ENCODE data around the gene FBXO42. TPM values are rescaled to one million over a fixed set of nuclear protein-coding genes. Genes with fewer than 3 reads are reported as not detected.

FBXO42 gene
- total and polyA plus RNA-seq, 12 donors = 14.0 to 44.9 (median 19.7) TPM

DNA sequence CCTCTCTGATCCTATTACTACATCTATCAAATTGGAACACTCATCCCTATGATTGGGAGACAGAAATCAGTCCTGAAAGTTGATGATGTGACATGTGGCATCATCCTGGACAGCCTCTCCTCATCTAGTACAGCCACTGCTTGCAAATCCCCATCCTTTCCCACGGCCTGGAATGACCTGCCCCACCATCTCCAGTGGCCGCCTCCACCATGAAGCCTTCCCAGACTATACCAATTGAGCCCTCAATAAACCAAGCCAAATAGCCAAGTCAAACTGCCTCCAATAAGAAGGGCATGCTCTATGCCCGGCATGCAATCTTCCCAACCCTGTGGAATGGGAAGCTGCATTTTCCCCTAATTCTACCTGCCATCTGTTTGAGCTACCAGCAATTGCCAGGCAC lies 139.3 kb downstream of the FBXO42 start:
- no peaks in the 10 kb centered on the region for H3K27me3 ChIP-seq
- no peak for DNase-seq
- no peak overlapping the region for H3K4me3 ChIP-seq
- H3K4me1 ChIP-seq (replicated peaks in 1 of 2) = peaks cover 12 to 24% of the 10 kb centered on the region in 2 donors
- no peaks in the 10 kb centered on the region for H3K9me3 ChIP-seq (replicated peaks in 1 of 3)
- H3K27ac ChIP-seq = no peak overlapping the region
- 72 to 86% (median 77%) methylated on average over 3 of the region's 3 CpGs for WGBS, 4 donors
- no peak for TF ChIP-seq POLR2A (IDR thresholded peaks at IDR 0.05)
- TF ChIP-seq, protein P1, sequence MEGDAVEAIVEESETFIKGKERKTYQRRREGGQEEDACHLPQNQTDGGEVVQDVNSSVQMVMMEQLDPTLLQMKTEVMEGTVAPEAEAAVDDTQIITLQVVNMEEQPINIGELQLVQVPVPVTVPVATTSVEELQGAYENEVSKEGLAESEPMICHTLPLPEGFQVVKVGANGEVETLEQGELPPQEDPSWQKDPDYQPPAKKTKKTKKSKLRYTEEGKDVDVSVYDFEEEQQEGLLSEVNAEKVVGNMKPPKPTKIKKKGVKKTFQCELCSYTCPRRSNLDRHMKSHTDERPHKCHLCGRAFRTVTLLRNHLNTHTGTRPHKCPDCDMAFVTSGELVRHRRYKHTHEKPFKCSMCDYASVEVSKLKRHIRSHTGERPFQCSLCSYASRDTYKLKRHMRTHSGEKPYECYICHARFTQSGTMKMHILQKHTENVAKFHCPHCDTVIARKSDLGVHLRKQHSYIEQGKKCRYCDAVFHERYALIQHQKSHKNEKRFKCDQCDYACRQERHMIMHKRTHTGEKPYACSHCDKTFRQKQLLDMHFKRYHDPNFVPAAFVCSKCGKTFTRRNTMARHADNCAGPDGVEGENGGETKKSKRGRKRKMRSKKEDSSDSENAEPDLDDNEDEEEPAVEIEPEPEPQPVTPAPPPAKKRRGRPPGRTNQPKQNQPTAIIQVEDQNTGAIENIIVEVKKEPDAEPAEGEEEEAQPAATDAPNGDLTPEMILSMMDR (IDR thresholded peaks at IDR 0.05) = no peak
- H3K36me3 ChIP-seq (replicated peaks in 1 of 2) = no peaks in the 10 kb centered on the region
- intact Hi-C loops (cut with DNase I) = no loop called here

- no peaks in the 10 kb centered on the region for H3K9me3 ChIP-seq (replicated peaks in 1 of 3)
- peaks cover 16 to 30% of the 10 kb centered on the region in 2 donors for H3K4me1 ChIP-seq (replicated peaks in 1 of 2)
- H3K27ac ChIP-seq = no peak within 1 kb of the TSS
- no peak within 1 kb of the TSS for H3K4me3 ChIP-seq
- no peak for TF ChIP-seq POLR2A (IDR thresholded peaks at IDR 0.05)
- TF ChIP-seq, protein P1 (IDR thresholded peaks at IDR 0.05) = no peak
- 35 to 55% (median 43%) methylated on average over 3 to 14 of the region's 14 CpGs for WGBS, 4 donors
- intact Hi-C loops (cut with DNase I) = no loop called here
- DNase-seq = no peak
- no peaks in the 10 kb centered on the region for H3K36me3 ChIP-seq (replicated peaks in 1 of 2)
- H3K27me3 ChIP-seq = no peaks in the 10 kb centered on the region
These were observed 139.9 kb downstream of the FBXO42 start, which contains the start of gene ARHGEF19 for GRCh38 chr1:16212251-16212961. Gene ARHGEF19 (minus strand): TSS chr1:16212652. CDS start chr1:16209054, 3,598 bp downstream.

- no peak for DNase-seq
- WGBS, 4 donors = 68 to 96% (median 91%) methylated on average over 5 to 6 of the region's 6 CpGs
- intact Hi-C loops (cut with DNase I) = no loop called here
These were observed 140.5 kb downstream of the FBXO42 start for GRCh38 chr1:16211824-16212223.

DNA sequence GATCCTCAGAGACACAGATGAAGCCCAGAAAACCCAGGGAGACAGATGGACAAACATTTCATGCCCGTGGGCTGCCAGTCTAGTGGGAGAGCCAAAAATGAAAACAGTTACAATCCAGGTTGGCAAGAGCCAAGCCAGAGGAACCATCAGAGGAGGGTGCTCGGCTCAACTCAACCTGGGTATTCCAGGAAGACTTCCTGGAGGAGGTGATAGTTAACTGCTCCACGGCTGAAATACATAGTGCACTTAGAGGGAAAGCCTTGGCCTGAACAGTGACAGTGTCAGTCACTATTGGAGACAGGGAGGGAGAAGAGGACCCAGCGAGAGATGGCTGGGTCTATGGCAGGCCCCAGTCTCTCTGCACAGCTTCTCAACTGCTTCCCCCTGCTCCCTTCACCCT lies 141.7 kb downstream of the FBXO42 start:
- intact Hi-C loops (cut with DNase I) = no loop called here
- Histone ChIP-seq H3K36me3 (replicated peaks in 1 of 2) (no peaks in the 10 kb centered on the region), H3K4me3 (no peak overlapping the region), H3K27ac (no peak overlapping the region), H3K4me1 (replicated peaks in 1 of 2) (peaks cover 16 to 25% of the 10 kb centered on the region in 2 donors), H3K27me3 (no peaks in the 10 kb centered on the region), H3K9me3 (replicated peaks in 1 of 3) (no peaks in the 10 kb centered on the region)
- 84 to 94% (median 90%) methylated on average over 4 of the region's 4 CpGs for WGBS, 4 donors
- TF ChIP-seq, protein P1 (IDR thresholded peaks at IDR 0.05) = no peak
- no peak for TF ChIP-seq POLR2A (IDR thresholded peaks at IDR 0.05)
- no peak for DNase-seq

More at GRCh38 chr1:16211824-16212223, 140.5 kb downstream of the FBXO42 start:
- H3K27me3 ChIP-seq = no peaks in the 10 kb centered on the region
- H3K27ac ChIP-seq = no peak overlapping the region
- no peak overlapping the region for H3K4me3 ChIP-seq
- peaks cover 15 to 29% of the 10 kb centered on the region in 2 donors for H3K4me1 ChIP-seq (replicated peaks in 1 of 2)
- no peak for TF ChIP-seq POLR2A (IDR thresholded peaks at IDR 0.05)
- TF ChIP-seq, protein P1 (IDR thresholded peaks at IDR 0.05) = no peak
- no peaks in the 10 kb centered on the region for H3K9me3 ChIP-seq (replicated peaks in 1 of 3)
- no peaks in the 10 kb centered on the region for H3K36me3 ChIP-seq (replicated peaks in 1 of 2)
